ENCODE measurements around the gene OSBPL8.
"Not testable (repeated sequence)": the region's sequence is repeated elsewhere in the genome, so short reads cannot be mapped to it uniquely, and the experiment has no call there.

OSBPL8 gene

DNA sequence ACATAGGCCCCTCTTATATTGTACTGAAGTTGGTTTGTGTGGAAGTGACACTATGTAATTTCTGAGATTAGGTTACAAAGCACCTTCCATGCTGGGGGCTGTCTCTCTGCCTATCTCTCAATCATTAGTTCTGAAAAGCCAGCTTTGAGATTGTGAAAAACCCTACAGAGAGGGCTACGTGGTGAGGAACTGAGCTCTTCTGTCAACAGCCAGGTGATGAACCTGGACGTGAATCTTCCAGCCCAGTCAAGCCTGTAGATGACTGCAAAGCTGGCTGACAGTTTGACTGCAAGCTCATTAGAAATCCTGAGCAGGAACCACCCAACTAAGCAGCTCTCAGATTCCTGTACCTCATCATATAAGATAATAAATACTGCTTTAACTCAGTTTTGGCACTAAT, 175.0 kb downstream of the OSBPL8 start:
- no peak overlapping the region for H3K14ac ChIP-seq (ENCODE audit: low read length in 2 of 2)
- no peak overlapping the region for H4K8ac ChIP-seq (ENCODE audit: low read length)
- H3K4me1 ChIP-seq (ENCODE audit: control insufficient read depth, insufficient read depth, low read depth, low read length): no peaks in the 10 kb centered on the region
- no peak overlapping the region for H2BK5ac ChIP-seq (ENCODE audit: low read depth, low read length, poor library complexity, severe bottlenecking)
- no peak overlapping the region for H3K9ac ChIP-seq (ENCODE audit: low read length)
- H3K4ac ChIP-seq (ENCODE audit: low read depth in 1 of 2, low read length in 2 of 2): no peak overlapping the region
- WGBS: 97% methylated on average over 2 of the region's 2 CpGs
- H3K4me2 ChIP-seq (ENCODE audit: low read length, poor library complexity, severe bottlenecking): no peak overlapping the region
- DNase-seq: no peak
- no peak overlapping the region for H3K4me3 ChIP-seq (ENCODE audit: insufficient read depth in 1 of 2, low read depth in 1 of 2, low read length in 2 of 2)
- no peak overlapping the region for H2AFZ ChIP-seq (ENCODE audit: low read depth, low read length)
- no peak overlapping the region for H4K91ac ChIP-seq (ENCODE audit: low read length)
- no peak overlapping the region for H3K27ac ChIP-seq (ENCODE audit: low read length, poor library complexity, severe bottlenecking)
- H3K18ac ChIP-seq (ENCODE audit: low read depth in 1 of 2, low read length in 2 of 2): no peak overlapping the region
- H2AK5ac ChIP-seq (ENCODE audit: low read length, severe bottlenecking): no peak overlapping the region
- H3K23ac ChIP-seq (ENCODE audit: low read length in 2 of 2): no peak overlapping the region
- H3K27me3 ChIP-seq (ENCODE audit: control insufficient read depth in 1 of 2, insufficient read depth in 1 of 2, low read length in 2 of 2): no peaks in the 10 kb centered on the region
- H3K9me3 ChIP-seq (ENCODE audit: control insufficient read depth, low read length): no peaks in the 10 kb centered on the region
- peaks cover 0 to 88% of the 10 kb centered on the region in 2 experiments for H3K36me3 ChIP-seq (ENCODE audit: control insufficient read depth in 1 of 2, insufficient read depth in 2 of 2, low read depth in 1 of 2, low read length in 2 of 2)
- H2BK15ac ChIP-seq (ENCODE audit: low read depth, poor library complexity, severe bottlenecking): no peak overlapping the region
- H2BK12ac ChIP-seq (ENCODE audit: low read length in 2 of 2): no peak overlapping the region
- H2BK120ac ChIP-seq (ENCODE audit: low read depth, low read length): no peak overlapping the region
- no peaks in the 10 kb centered on the region for H3K79me1 ChIP-seq (replicated peaks; ENCODE audit: low read length, poor library complexity, severe bottlenecking)

DNA sequence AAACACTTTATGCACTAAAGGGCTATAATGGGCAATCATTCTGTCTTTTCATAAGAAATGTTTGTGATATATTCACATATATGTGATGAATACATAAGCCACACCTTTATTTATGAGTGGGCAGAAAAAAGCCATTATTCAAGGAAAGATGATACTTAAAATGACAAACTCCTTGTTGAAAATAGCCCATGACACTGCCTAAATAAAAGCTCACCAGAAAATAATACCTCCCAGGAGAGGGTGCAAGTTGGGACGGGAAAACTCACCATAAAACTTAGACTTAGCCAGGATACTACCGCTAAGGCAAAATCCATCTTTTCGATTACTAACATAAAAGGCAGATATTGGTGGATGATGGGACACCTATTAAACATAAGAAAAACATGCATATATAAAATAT, 175.6 kb downstream of the OSBPL8 start:
- no peak overlapping the region for H3K4me2 ChIP-seq (ENCODE audit: low read length, poor library complexity, severe bottlenecking)
- H3K79me1 ChIP-seq (replicated peaks; ENCODE audit: low read length, poor library complexity, severe bottlenecking): no peaks in the 10 kb centered on the region
- no peak overlapping the region for H3K9ac ChIP-seq (ENCODE audit: low read length)
- WGBS: no CpG with 5 or more reads among the region's 3 CpGs
- H4K8ac ChIP-seq (ENCODE audit: low read length): no peak overlapping the region
- no peaks in the 10 kb centered on the region for H3K9me3 ChIP-seq (ENCODE audit: control insufficient read depth, low read length)
- H3K36me3 ChIP-seq (ENCODE audit: control insufficient read depth in 1 of 2, insufficient read depth in 2 of 2, low read depth in 1 of 2, low read length in 2 of 2): peaks cover 0 to 88% of the 10 kb centered on the region in 2 experiments
- H3K27me3 ChIP-seq (ENCODE audit: control insufficient read depth in 1 of 2, insufficient read depth in 1 of 2, low read length in 2 of 2): no peaks in the 10 kb centered on the region
- no peak overlapping the region for H2BK15ac ChIP-seq (ENCODE audit: low read depth, poor library complexity, severe bottlenecking)
- H3K4me1 ChIP-seq (ENCODE audit: control insufficient read depth, insufficient read depth, low read depth, low read length): no peaks in the 10 kb centered on the region
- H2AFZ ChIP-seq (ENCODE audit: low read depth, low read length): no peak overlapping the region
- no peak overlapping the region for H2BK5ac ChIP-seq (ENCODE audit: low read depth, low read length, poor library complexity, severe bottlenecking)
- no peak overlapping the region for H2BK120ac ChIP-seq (ENCODE audit: low read depth, low read length)
- no peak overlapping the region for H3K27ac ChIP-seq (ENCODE audit: low read length, poor library complexity, severe bottlenecking)
- no peak for DNase-seq
- H2AK5ac ChIP-seq (ENCODE audit: low read length, severe bottlenecking): no peak overlapping the region
- no peak overlapping the region for H3K23ac ChIP-seq (ENCODE audit: low read length in 2 of 2)
- no peak overlapping the region for H4K91ac ChIP-seq (ENCODE audit: low read length)
- no peak overlapping the region for H3K4me3 ChIP-seq (ENCODE audit: insufficient read depth in 1 of 2, low read depth in 1 of 2, low read length in 2 of 2)
- no peak overlapping the region for H3K18ac ChIP-seq (ENCODE audit: low read depth in 1 of 2, low read length in 2 of 2)
- H3K4ac ChIP-seq (ENCODE audit: low read depth in 1 of 2, low read length in 2 of 2): no peak overlapping the region
- no peak overlapping the region for H2BK12ac ChIP-seq (ENCODE audit: low read length in 2 of 2)
- no peak overlapping the region for H3K14ac ChIP-seq (ENCODE audit: low read length in 2 of 2)

GRCh38 chr12:76379261-76379660, 180.3 kb downstream of the OSBPL8 start:
- Histone ChIP-seq H2BK5ac (ENCODE audit: low read depth, low read length, poor library complexity, severe bottlenecking) (no peak overlapping the region), H3K9ac (ENCODE audit: low read length) (no peak overlapping the region), H2BK120ac (ENCODE audit: low read depth, low read length) (no peak overlapping the region), H3K36me3 (ENCODE audit: control insufficient read depth in 1 of 2, insufficient read depth in 2 of 2, low read depth in 1 of 2, low read length in 2 of 2) (peaks cover 0 to 86% of the 10 kb centered on the region in 2 experiments), H3K23ac (ENCODE audit: low read length in 2 of 2) (no peak overlapping the region), H4K8ac (ENCODE audit: low read length) (no peak overlapping the region), H3K14ac (ENCODE audit: low read length in 2 of 2) (no peak overlapping the region), H2AFZ (ENCODE audit: low read depth, low read length) (no peak overlapping the region), H4K91ac (ENCODE audit: low read length) (no peak overlapping the region), H3K9me3 (ENCODE audit: control insufficient read depth, low read length) (no peaks in the 10 kb centered on the region), H3K4me3 (ENCODE audit: insufficient read depth in 1 of 2, low read depth in 1 of 2, low read length in 2 of 2) (no peak overlapping the region), H3K27ac (ENCODE audit: low read length, poor library complexity, severe bottlenecking) (no peak overlapping the region), H3K4me2 (ENCODE audit: low read length, poor library complexity, severe bottlenecking) (no peak overlapping the region), H3K79me1 (replicated peaks; ENCODE audit: low read length, poor library complexity, severe bottlenecking) (no peaks in the 10 kb centered on the region), H2BK12ac (ENCODE audit: low read length in 2 of 2) (no peak overlapping the region), H2AK5ac (ENCODE audit: low read length, severe bottlenecking) (no peak overlapping the region), H2BK15ac (ENCODE audit: low read depth, poor library complexity, severe bottlenecking) (no peak overlapping the region), H3K4me1 (ENCODE audit: control insufficient read depth, insufficient read depth, low read depth, low read length) (peaks cover 2% of the 10 kb centered on the region), H3K18ac (ENCODE audit: low read depth in 1 of 2, low read length in 2 of 2) (no peak overlapping the region), H3K4ac (ENCODE audit: low read depth in 1 of 2, low read length in 2 of 2) (no peak overlapping the region), H3K27me3 (ENCODE audit: control insufficient read depth in 1 of 2, insufficient read depth in 1 of 2, low read length in 2 of 2) (no peaks in the 10 kb centered on the region)
- no CpG with 5 or more reads among the region's 1 CpG for WGBS
- DNase-seq: no peak

DNA sequence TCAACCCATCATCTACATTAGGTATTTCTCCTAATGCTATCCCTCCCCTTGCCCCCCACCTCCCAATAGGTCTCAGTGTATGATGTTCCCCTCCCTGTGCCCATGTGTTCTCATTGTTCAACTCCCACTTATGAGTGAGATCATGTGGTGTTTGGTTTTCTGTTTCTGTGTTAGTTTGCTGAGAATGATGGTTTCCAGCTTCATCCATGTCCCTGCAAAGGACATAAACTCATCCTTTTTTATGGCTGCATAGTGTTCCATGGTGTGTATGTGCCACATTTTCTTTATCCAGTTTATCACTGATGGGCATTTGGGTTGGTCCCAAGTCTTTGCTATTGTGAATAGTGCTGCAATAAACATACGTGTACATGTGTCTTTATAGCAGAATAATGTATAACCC, 182.7 kb downstream of the OSBPL8 start:
- H3K14ac ChIP-seq (ENCODE audit: low read length in 2 of 2); H3K27ac ChIP-seq (ENCODE audit: low read length, poor library complexity, severe bottlenecking); H3K4me2 ChIP-seq (ENCODE audit: low read length, poor library complexity, severe bottlenecking); H3K23ac ChIP-seq (ENCODE audit: low read length in 2 of 2); H3K27me3 ChIP-seq (ENCODE audit: control insufficient read depth in 1 of 2, insufficient read depth in 1 of 2, low read length in 2 of 2); H2BK15ac ChIP-seq (ENCODE audit: low read depth, poor library complexity, severe bottlenecking); H3K79me1 ChIP-seq (replicated peaks; ENCODE audit: low read length, poor library complexity, severe bottlenecking); H2BK5ac ChIP-seq (ENCODE audit: low read depth, low read length, poor library complexity, severe bottlenecking); H3K9me3 ChIP-seq (ENCODE audit: control insufficient read depth, low read length); H3K9ac ChIP-seq (ENCODE audit: low read length); H2BK12ac ChIP-seq (ENCODE audit: low read length in 2 of 2); H3K18ac ChIP-seq (ENCODE audit: low read depth in 1 of 2, low read length in 2 of 2); H2AFZ ChIP-seq (ENCODE audit: low read depth, low read length); H2BK120ac ChIP-seq (ENCODE audit: low read depth, low read length); H2AK5ac ChIP-seq (ENCODE audit: low read length, severe bottlenecking); H3K4ac ChIP-seq (ENCODE audit: low read depth in 1 of 2, low read length in 2 of 2); H3K4me1 ChIP-seq (ENCODE audit: control insufficient read depth, insufficient read depth, low read depth, low read length); H3K4me3 ChIP-seq (ENCODE audit: insufficient read depth in 1 of 2, low read depth in 1 of 2, low read length in 2 of 2); H4K91ac ChIP-seq (ENCODE audit: low read length); H4K8ac ChIP-seq (ENCODE audit: low read length); DNase-seq: not testable (repeated sequence)
- no CpG with 5 or more reads among the region's 1 CpG for WGBS
- peaks cover 0 to 91% of the 10 kb centered on the region in 2 experiments for H3K36me3 ChIP-seq (ENCODE audit: control insufficient read depth in 1 of 2, insufficient read depth in 2 of 2, low read depth in 1 of 2, low read length in 2 of 2)
